Measurements from ENCODE around the gene PRR18.

DNA sequence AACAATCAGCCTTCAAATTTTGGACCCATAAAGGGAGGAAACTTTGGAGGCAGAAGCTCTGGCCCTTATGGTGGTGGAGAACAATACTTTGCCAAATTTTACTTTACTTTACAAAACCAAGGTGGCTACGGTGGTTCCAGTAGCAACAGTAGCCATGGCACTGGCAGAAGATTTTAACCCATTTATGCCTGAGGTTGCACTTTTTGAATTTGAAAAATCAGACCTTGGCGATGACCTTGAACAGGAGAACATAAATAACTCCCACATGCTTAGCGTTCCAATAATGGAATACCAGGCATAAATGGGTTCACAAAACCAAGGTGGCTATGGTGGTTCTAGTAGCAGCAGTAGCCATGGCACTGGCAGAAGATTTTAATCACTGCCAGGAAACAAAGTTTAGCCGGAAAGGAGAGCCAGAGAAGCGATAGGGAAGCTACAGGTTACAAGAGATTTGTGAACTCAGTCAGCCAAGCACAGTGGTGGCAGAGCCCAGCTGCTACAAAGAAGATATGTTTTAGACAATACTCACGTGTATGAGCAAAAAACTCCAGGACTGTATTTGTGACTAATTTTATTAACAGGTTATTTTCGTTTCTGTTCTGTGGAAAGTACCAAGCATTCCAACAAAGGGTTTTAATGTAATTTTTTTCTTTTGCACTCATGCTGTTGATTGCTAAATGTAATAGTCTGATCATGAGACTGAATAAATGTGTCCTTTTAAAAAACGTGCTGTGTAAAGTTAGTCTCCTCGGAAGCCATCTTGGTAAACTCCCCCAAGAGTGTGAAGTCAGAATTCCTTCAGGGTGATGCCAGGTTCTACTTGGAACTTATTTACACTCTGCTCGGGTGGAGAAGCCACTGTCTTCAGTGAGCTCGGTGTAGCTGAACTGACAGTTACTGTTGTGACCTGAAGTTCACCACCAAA, 27.4 kb upstream of the PRR18 start:
- TF ChIP-seq, protein P1, sequence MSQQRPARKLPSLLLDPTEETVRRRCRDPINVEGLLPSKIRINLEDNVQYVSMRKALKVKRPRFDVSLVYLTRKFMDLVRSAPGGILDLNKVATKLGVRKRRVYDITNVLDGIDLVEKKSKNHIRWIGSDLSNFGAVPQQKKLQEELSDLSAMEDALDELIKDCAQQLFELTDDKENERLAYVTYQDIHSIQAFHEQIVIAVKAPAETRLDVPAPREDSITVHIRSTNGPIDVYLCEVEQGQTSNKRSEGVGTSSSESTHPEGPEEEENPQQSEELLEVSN (IDR thresholded peaks at IDR 0.05; ENCODE audit: borderline replicate concordance in 1 of 2, extremely low read depth in 1 of 2, insufficient read depth in 1 of 2, insufficient read length in 1 of 2, low read depth in 1 of 2, low read length in 1 of 2, poor library complexity in 1 of 2, severe bottlenecking in 1 of 2) = no peak
- TF ChIP-seq NR2C2 (CRISPR knock-in tag; IDR thresholded peaks at IDR 0.05) (no peak), NR2C2 (tag; IDR thresholded peaks at IDR 0.05) (no peak), SMAD1 (IDR thresholded peaks at IDR 0.05; ENCODE audit: low read depth, low read length, partially characterized antibody) (no peak), POU5F1 (IDR thresholded peaks at IDR 0.05; ENCODE audit: borderline replicate concordance, low read depth, low read length, partially characterized antibody) (no peak)
- TF ChIP-seq, protein P2, sequence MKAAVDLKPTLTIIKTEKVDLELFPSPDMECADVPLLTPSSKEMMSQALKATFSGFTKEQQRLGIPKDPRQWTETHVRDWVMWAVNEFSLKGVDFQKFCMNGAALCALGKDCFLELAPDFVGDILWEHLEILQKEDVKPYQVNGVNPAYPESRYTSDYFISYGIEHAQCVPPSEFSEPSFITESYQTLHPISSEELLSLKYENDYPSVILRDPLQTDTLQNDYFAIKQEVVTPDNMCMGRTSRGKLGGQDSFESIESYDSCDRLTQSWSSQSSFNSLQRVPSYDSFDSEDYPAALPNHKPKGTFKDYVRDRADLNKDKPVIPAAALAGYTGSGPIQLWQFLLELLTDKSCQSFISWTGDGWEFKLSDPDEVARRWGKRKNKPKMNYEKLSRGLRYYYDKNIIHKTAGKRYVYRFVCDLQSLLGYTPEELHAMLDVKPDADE (conservative IDR thresholded peaks at IDR 0.05; ENCODE audit: control insufficient read depth, low read depth, low read length) = no peak

Measured in K562 (cell line).